Adipose tissue (tissue), 3 donors: ENCODE measurements around the gene ZNF23. TPM values are rescaled to one million over a fixed set of nuclear protein-coding genes. Genes with fewer than 3 reads are reported as not detected.

Source experiments
- H3K27ac ChIP-seq: one replicate; pipeline ENCODE4 v1.5.1; 2013; ENCODE audit warnings: low read depth, low read length
- WGBS, 3 donors: extraction: QIAGEN DNeasy Blood & Tissue Kit; methylation state at CpG; one replicate each; pipeline ENCODE4 v1.1.7; 2013; 5-methylcytosine and 5-hydroxymethylcytosine counted together
- polyA plus RNA-seq, 3 donors: library from polyadenylated mRNA; stranded (reverse); fragments of 200-250 nt; gene quantifications; one replicate each; pipeline ENCODE4 v1.2.3, GENCODE V29; 2013
- donor health status: healthy with polysubstance abuse.
- donor health status: Bipolar disorder and iron deficiency.
- donor health status: healthy.

ZNF23 gene
- polyA plus RNA-seq, 3 donors, result 3.3 to 11.0 (median 4.2) TPM

DNA sequence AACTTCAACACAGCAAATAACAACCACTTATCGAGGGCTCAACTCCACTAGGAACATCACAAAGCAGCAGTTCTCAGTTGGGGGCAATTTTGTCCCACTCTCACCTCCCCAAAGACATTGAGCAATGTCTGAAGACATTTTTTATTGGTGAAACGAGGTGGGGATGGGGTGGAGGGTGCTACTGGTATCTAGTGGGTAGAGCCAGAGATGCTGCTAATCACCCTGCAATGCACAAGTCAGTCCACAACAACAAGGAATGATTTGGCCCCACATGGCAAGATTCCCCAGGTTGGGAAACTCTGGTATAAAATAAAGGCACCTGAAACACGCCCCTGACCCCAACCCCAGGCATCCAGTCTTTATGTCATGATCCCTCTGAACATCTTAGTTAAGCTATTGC lies 53.5 kb downstream of the ZNF23 start:
- no peak overlapping the region for H3K27ac ChIP-seq
- WGBS, 3 donors, result 33 to 43% (median 40%) methylated on average over 3 of the region's 3 CpGs

DNA sequence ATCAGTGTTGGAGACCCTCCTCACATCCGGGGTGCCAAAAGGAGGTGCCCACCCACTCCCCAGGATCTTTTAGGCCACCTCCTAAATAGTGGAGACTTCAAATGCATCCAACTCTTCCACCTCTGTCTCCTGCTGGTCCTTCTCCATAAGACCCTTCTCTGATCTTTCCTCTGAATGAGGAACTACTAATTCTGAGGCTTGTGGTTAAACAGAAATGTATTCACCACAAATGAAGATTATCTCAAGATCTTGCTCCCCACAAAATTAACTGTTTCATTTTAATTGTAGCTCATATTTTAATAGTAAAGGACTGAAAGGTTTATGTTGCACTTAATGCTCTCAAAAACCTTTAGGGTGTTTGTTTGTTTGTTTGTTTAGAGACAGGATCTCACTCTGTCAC lies 54.3 kb downstream of the ZNF23 start:
- H3K27ac ChIP-seq, result no peak overlapping the region
- 61 to 72% (median 71%) methylated on average over 1 of the region's 1 CpG for WGBS, 3 donors

DNA sequence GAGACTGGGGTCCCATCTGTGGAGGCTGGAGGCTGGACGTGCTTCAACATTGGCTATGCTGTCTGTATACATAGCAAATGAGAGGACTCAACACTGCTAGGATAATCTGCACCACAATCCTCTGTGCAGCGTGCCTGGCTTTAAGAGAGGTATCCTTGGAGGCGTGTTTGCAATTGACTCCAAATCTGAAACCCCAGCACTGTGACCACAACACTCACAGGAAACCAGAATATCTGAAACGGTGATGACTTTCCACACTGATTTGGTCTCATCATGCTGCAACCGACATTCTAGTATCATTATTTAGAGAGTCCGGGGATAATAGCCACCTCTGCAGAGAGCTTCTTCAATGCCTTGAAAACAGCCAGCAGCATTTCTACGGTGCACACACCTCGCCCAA lies 55.3 kb downstream of the ZNF23 start:
- WGBS, 3 donors, result 48 to 67% (median 55%) methylated on average over 8 of the region's 8 CpGs
- no peak overlapping the region for H3K27ac ChIP-seq

DNA sequence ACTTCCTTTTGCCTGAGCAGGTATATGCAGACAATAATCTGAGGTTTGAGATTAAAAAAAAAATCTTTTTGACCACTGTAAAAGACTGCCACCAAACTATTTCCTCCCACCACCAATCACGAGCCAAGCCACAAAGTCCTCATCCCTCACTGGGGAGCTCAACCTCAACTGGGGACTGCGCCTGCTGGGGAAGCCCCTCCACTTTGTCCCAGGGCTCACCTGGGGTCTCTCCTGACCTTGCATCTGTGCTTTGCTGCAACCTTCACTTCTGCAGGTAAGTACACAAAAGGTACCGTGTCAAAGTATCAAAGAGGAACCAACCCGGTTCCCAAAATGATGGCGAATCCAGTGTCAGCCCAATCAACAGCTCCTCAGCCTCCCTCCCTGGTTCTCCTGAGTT lies 55.7 kb downstream of the ZNF23 start:
- whole genome bisulfite sequencing, 3 donors, result 79 to 83% (median 82%) methylated on average over 5 of the region's 5 CpGs

GRCh38 chr16:71404364-71404763 lies 57.7 kb downstream of the ZNF23 start:
- 59 to 70% (median 69%) methylated on average over 4 of the region's 4 CpGs for WGBS, 3 donors
- H3K27ac ChIP-seq, result no peak overlapping the region

More for the DNA sequence above, 55.7 kb downstream of the ZNF23 start:
- H3K27ac ChIP-seq, result no peak overlapping the region

DNA sequence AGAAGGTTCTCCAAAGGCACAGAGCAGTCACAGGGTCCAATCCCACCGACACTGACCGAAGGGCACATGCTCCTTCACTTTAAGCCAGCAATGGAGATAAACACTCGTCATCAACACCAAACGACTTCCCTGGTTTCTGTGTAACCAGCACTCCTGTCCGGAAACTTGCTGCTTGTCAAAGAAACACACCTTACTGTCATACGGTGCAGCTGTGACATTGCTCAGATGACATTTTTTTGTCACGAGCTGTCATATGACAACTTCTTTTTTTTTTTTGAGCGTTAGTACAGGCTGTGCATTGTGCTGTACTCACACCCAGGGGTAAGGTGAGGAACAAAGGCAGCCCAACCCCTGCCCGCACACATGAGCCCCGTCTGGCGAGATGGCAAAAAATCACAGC lies 59.4 kb downstream of the ZNF23 start:
- 67 to 79% (median 78%) methylated on average over 11 of the region's 11 CpGs for WGBS, 3 donors
- H3K27ac ChIP-seq, result no peak overlapping the region

- H3K27ac ChIP-seq, result no peak overlapping the region
- 46 to 72% (median 63%) methylated on average over 6 of the region's 6 CpGs for WGBS, 3 donors
These were observed 60.0 kb downstream of the ZNF23 start for GRCh38 chr16:71402007-71402406.

- WGBS, 3 donors, result 68 to 81% (median 80%) methylated on average over 11 of the region's 11 CpGs
These were observed 62.1 kb downstream of the ZNF23 start for GRCh38 chr16:71399801-71400563.

More at GRCh38 chr16:71399801-71400563, 62.1 kb downstream of the ZNF23 start:
- H3K27ac ChIP-seq, result no peak overlapping the region

Other genes starting within 250 kb of the ZNF23 start
- gene HYDIN, start 231.5 kb downstream of the ZNF23 start, polyA plus RNA-seq, result under 1 TPM; 0.07 to 0.70 (median 0.67) TPM
- 1 to 10 TPM; 3.4 to 6.2 (median 4.8) TPM for gene CMTR2, start 172.8 kb downstream of the ZNF23 start, polyA plus RNA-seq
- gene CALB2, start 103.5 kb downstream of the ZNF23 start, polyA plus RNA-seq, result 100 to 1,000 TPM in 1 of 3 donors, 10 to 100 TPM in 1, 1 to 10 TPM in 1; 5.0 to 185 (median 40.5) TPM
- not detected for gene TLE7, start 20.2 kb downstream of the ZNF23 start, polyA plus RNA-seq
- 1 to 10 TPM; 1.4 to 2.2 (median 2.0) TPM for gene ZNF19, start 27.1 kb upstream of the ZNF23 start, polyA plus RNA-seq
- under 1 TPM in 2 of 3 donors, not detected in 1; 0.07 to 0.43 TPM for gene CHST4, start 64.2 kb upstream of the ZNF23 start, polyA plus RNA-seq
- gene TAT, start 114.8 kb upstream of the ZNF23 start, polyA plus RNA-seq, result under 1 TPM in 2 of 3 donors, not detected in 1; 0.01 to 0.11 TPM
- gene MARVELD3, start 163.9 kb upstream of the ZNF23 start, polyA plus RNA-seq, result 10 to 100 TPM in 1 of 3 donors, under 1 TPM in 2; 0.16 to 13.1 (median 0.56) TPM